Measurements from ENCODE around the gene THSD7A. TPM values are rescaled to one million over a fixed set of nuclear protein-coding genes. Genes with fewer than 3 reads are reported as not detected.

The THSD7A gene
- total and polyA plus RNA-seq, 2 of the 13 experiments (the other 11 are each of a cell fraction or from before 2014, with no cell fraction given), result 0.01 to 0.07 TPM

GRCh38 chr7:11492307-11492706 is 339.7 kb downstream of the THSD7A start (continued):
- TF ChIP-seq SNAPC4 (CRISPR knock-in tag; IDR thresholded peaks at IDR 0.05), result no peak
- TF ChIP-seq MEIS1 (CRISPR knock-in tag; IDR thresholded peaks at IDR 0.05; ENCODE audit: borderline replicate concordance), result no peak
- TF ChIP-seq ZNF747 (CRISPR knock-in tag; IDR thresholded peaks at IDR 0.05; ENCODE audit: borderline replicate concordance), result no peak
- no peak for TF ChIP-seq ZFX (CRISPR knock-in tag; IDR thresholded peaks at IDR 0.05; ENCODE audit: low read depth)
- no peak for TF ChIP-seq CHD4 (IDR thresholded peaks at IDR 0.05; ENCODE audit: borderline replicate concordance, low read length)
- TF ChIP-seq KLF11 (CRISPR knock-in tag; IDR thresholded peaks at IDR 0.05), result no peak
- TF ChIP-seq MXD1 (CRISPR knock-in tag; IDR thresholded peaks at IDR 0.05), result no peak
- no peak for TF ChIP-seq ATM (IDR thresholded peaks at IDR 0.05; ENCODE audit: borderline replicate concordance)
- TF ChIP-seq ZUFSP (CRISPR knock-in tag; IDR thresholded peaks at IDR 0.05; ENCODE audit: borderline replicate concordance), result no peak
- TF ChIP-seq PCBP2 (optimal IDR thresholded peaks at IDR 0.05; ENCODE audit: low read depth, low read length, poor library complexity, severe bottlenecking), result no peak
- no peak for TF ChIP-seq HMGXB4 (CRISPR knock-in tag; IDR thresholded peaks at IDR 0.05; ENCODE audit: borderline replicate concordance in 1 of 2, low read depth in 1 of 2)
